GM23338 (cell line): ENCODE data around the gene ZNF469. TPM values are rescaled to one million over a fixed set of nuclear protein-coding genes. Genes with fewer than 3 reads are reported as not detected.

Experiments
- ATAC-seq: fragments of 200-7000 bp; cut with Tn5 transposase; 3 replicates; pipeline ENCODE4 v1.9.1; 2020
- DNase-seq: peaks from one replicate; pipeline ENCODE4 v3.0.0-alpha.2; 2015; ENCODE audit warnings: low spot score
- H2AFZ ChIP-seq: fragments of 200-600 bp; sonication (generic); 2 replicates; pipeline ENCODE4 v1.8.0; 2016; ENCODE audit warnings: antibody characterized with exemption, mild to moderate bottlenecking, moderate library complexity
- H3F3A ChIP-seq: fragments of 200-600 bp; sonication (generic); replicated peaks from 2 replicates; pipeline ENCODE4 v1.8.0; 2017; ENCODE audit warnings: antibody characterized with exemption, mixed run types, low read depth
- H3K27ac ChIP-seq: fragments of 200-600 bp; sonication (generic); 2 replicates; pipeline ENCODE4 v1.6.1; 2016; ENCODE audit warnings: low read depth
- H3K27me3 ChIP-seq: fragments of 200-600 bp; sonication (generic); 2 replicates; pipeline ENCODE4 v1.8.0; 2016; ENCODE audit warnings: mild to moderate bottlenecking, mixed run types, moderate library complexity; ENCODE audit not compliant: insufficient read depth
- H3K36me3 ChIP-seq: fragments of 200-600 bp; sonication (generic); 2 replicates; pipeline ENCODE4 v1.8.0; 2016; ENCODE audit warnings: mild to moderate bottlenecking; ENCODE audit not compliant: insufficient read depth
- H3K4me1 ChIP-seq: fragments of 200-600 bp; sonication (generic); 2 replicates; pipeline ENCODE4 v1.8.0; 2016; ENCODE audit warnings: mild to moderate bottlenecking, moderate library complexity; ENCODE audit not compliant: insufficient read depth
- H3K4me2 ChIP-seq: fragments of 200-600 bp; sonication (generic); 2 replicates; pipeline ENCODE4 v1.7.1; 2017; ENCODE audit warnings: mixed run types
- H3K4me3 ChIP-seq: fragments of 200-600 bp; sonication (generic); 2 replicates; pipeline ENCODE4 v1.6.1; 2016; ENCODE audit warnings: mixed run types
- H3K79me2 ChIP-seq: fragments of 200-600 bp; sonication (generic); replicated peaks from 2 replicates; pipeline ENCODE4 v1.8.0; 2017; ENCODE audit warnings: mild to moderate bottlenecking; ENCODE audit not compliant: insufficient read depth
- H3K9me2 ChIP-seq: fragments of 200-600 bp; sonication (generic); 2 replicates; pipeline ENCODE4 v1.8.0; 2017; ENCODE audit not compliant: insufficient read depth
- H4K20me1 ChIP-seq: fragments of 200-600 bp; sonication (generic); replicated peaks from 2 replicates; pipeline ENCODE4 v1.8.0; 2017; ENCODE audit warnings: mild to moderate bottlenecking; ENCODE audit not compliant: insufficient read depth
- H3K27ac Mint-ChIP-seq: 2 replicates; pipeline ENCODE4 v1.8.0; 2020; ENCODE audit warnings: inconsistent platforms, mild to moderate bottlenecking, moderate library complexity, mixed read lengths
- H3K27me3 Mint-ChIP-seq: 3 replicates; pipeline ENCODE4 v1.8.0; 2022; ENCODE audit warnings: low read depth, mild to moderate bottlenecking, moderate library complexity, mixed read lengths, inconsistent platforms; ENCODE audit not compliant: insufficient read depth, poor library complexity
- H3K36me3 Mint-ChIP-seq: 3 replicates; pipeline ENCODE4 v1.8.0; 2021; ENCODE audit warnings: low read depth, mild to moderate bottlenecking, inconsistent platforms, moderate library complexity, mixed read lengths
- H3K4me1 Mint-ChIP-seq: 3 replicates; pipeline ENCODE4 v1.8.0; 2020; ENCODE audit warnings: mild to moderate bottlenecking, inconsistent platforms, mixed read lengths
- H3K4me3 Mint-ChIP-seq: 3 replicates; pipeline ENCODE4 v1.8.0; 2021; ENCODE audit warnings: moderate library complexity, mild to moderate bottlenecking, inconsistent platforms, mixed read lengths
- H3K9me3 Mint-ChIP-seq: 3 replicates; pipeline ENCODE4 v1.8.0; 2020; ENCODE audit warnings: moderate library complexity, mild to moderate bottlenecking, inconsistent platforms, mixed read lengths
- CREB1 ChIP-seq: fragments of 250-450 bp; sonication (Bioruptor Pico); IDR thresholded peaks from 2 replicates; pipeline ENCODE4 v1.5.0; 2020; ENCODE audit warnings: low read depth, mild to moderate bottlenecking, moderate library complexity
- EZH2 ChIP-seq: fragments of 200-600 bp; sonication (generic); IDR thresholded peaks from one replicate; pipeline ENCODE4 v1.8.0; 2017; ENCODE audit warnings: antibody characterized with exemption, mild to moderate bottlenecking, low read depth; ENCODE audit not compliant: unreplicated experiment
- EZH2phosphoT487 ChIP-seq: fragments of 200-600 bp; sonication (generic); IDR thresholded peaks from one replicate; pipeline ENCODE4 v1.8.1; 2018; ENCODE audit warnings: antibody characterized with exemption; ENCODE audit not compliant: unreplicated experiment
- JUNB ChIP-seq: IDR thresholded peaks from one replicate; pipeline ENCODE4 v1.6.1; 2016; ENCODE audit warnings: antibody characterized with exemption; ENCODE audit not compliant: unreplicated experiment
- NANOG ChIP-seq: IDR thresholded peaks from 2 replicates; pipeline ENCODE4 v1.6.1; 2016; ENCODE audit warnings: antibody characterized with exemption, borderline replicate concordance
- POLR2AphosphoS5 ChIP-seq: IDR thresholded peaks from 2 replicates; pipeline ENCODE4 v1.6.1; 2016; ENCODE audit warnings: antibody characterized with exemption, low read depth
- STAT1 ChIP-seq: IDR thresholded peaks from one replicate; pipeline ENCODE4 v1.6.1; 2016; ENCODE audit warnings: antibody characterized with exemption; ENCODE audit not compliant: unreplicated experiment
- ZNF114 ChIP-seq: fragments of 250-450 bp; sonication (Bioruptor Pico); IDR thresholded peaks from 2 replicates; pipeline ENCODE4 v1.5.0; 2020; ENCODE audit warnings: mild to moderate bottlenecking, moderate library complexity
- ZNF331 ChIP-seq: fragments of 250-450 bp; sonication (Bioruptor Pico); IDR thresholded peaks from 2 replicates; pipeline ENCODE4 v1.5.0; 2020; ENCODE audit warnings: low read depth, mild to moderate bottlenecking, moderate library complexity
- polyA plus RNA-seq: library from polyadenylated mRNA; unstranded; fragments of >200 nt; fragmentation: Nextera tagmentation; extraction: Ambion mirVana; gene quantifications from 2 replicates; pipeline ENCODE4 v1.2.1, GENCODE V29; 2016
- total RNA-seq: library from RNA; depleted of rRNA; stranded (reverse); fragments of >200 nt; shearing (Covaris generic); gene quantifications from 2 replicates; pipeline ENCODE4 v1.2.3, GENCODE V29; 2014
- TF ChIP-seq, protein P1 (sequence below), 2 experiments: fragments of 200-600 bp in 1 of 2; sonication (generic) in 1 of 2; conservative IDR thresholded peaks; 2 replicates each; pipeline versions ENCODE4 v1.5.1 to v1.6.1; 2016 to 2017; ENCODE audit warnings: antibody characterized with exemption in 2 of 2, low read depth in 2 of 2, mild to moderate bottlenecking in 2 of 2, moderate library complexity in 1 of 2
- TF ChIP-seq, protein P2 (sequence below): fragments of 250-450 bp; sonication (Bioruptor Pico); IDR thresholded peaks from 2 replicates; pipeline ENCODE4 v1.5.0; 2020; ENCODE audit warnings: mild to moderate bottlenecking, moderate library complexity
- TF ChIP-seq, protein P3 (sequence below): IDR thresholded peaks from 2 replicates; pipeline ENCODE4 v1.6.1; 2016; ENCODE audit warnings: antibody characterized with exemption
- TF ChIP-seq, protein P4 (sequence below): IDR thresholded peaks from one replicate; pipeline ENCODE4 v1.6.1; 2018; ENCODE audit warnings: antibody characterized with exemption; ENCODE audit not compliant: unreplicated experiment

Gene ZNF469
- total and polyA plus RNA-seq, 2 experiments from 2014 or later = 0.23 to 1.9 TPM

DNA sequence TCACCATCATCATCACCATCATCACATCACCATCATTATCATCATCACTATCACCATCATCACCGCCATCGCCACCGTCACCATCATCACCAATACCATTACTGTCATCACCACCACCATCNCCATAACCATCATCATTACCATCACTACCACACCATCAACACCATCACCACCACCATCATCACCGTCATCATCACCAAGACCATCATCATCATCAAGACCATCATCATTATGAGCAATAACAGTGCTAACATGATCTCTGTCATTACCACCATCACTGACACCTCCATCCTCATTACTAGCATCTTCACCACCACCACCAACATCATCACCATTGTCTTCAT is 16.1 kb upstream of the ZNF469 start:
- no peaks in the 10 kb centered on the region for H3F3A ChIP-seq
- H3K36me3 ChIP-seq = no peaks in the 10 kb centered on the region
- H3K79me2 ChIP-seq = no peaks in the 10 kb centered on the region
- H3K4me3 ChIP-seq = no peak overlapping the region
- TF ChIP-seq, protein P1, sequence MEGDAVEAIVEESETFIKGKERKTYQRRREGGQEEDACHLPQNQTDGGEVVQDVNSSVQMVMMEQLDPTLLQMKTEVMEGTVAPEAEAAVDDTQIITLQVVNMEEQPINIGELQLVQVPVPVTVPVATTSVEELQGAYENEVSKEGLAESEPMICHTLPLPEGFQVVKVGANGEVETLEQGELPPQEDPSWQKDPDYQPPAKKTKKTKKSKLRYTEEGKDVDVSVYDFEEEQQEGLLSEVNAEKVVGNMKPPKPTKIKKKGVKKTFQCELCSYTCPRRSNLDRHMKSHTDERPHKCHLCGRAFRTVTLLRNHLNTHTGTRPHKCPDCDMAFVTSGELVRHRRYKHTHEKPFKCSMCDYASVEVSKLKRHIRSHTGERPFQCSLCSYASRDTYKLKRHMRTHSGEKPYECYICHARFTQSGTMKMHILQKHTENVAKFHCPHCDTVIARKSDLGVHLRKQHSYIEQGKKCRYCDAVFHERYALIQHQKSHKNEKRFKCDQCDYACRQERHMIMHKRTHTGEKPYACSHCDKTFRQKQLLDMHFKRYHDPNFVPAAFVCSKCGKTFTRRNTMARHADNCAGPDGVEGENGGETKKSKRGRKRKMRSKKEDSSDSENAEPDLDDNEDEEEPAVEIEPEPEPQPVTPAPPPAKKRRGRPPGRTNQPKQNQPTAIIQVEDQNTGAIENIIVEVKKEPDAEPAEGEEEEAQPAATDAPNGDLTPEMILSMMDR (conservative IDR thresholded peaks at IDR 0.05; ENCODE audit: low read depth in 2 of 2) = no peak
- TF ChIP-seq ZNF331 (CRISPR knock-in tag) (no peak), ZNF114 (CRISPR knock-in tag) (no peak), EZH2phosphoT487 (no peak), EZH2 (no peak), CREB1 (CRISPR knock-in tag) (no peak), STAT1 (no peak), NANOG (no peak), JUNB (no peak), POLR2AphosphoS5 (no peak)
- TF ChIP-seq, protein P2, sequence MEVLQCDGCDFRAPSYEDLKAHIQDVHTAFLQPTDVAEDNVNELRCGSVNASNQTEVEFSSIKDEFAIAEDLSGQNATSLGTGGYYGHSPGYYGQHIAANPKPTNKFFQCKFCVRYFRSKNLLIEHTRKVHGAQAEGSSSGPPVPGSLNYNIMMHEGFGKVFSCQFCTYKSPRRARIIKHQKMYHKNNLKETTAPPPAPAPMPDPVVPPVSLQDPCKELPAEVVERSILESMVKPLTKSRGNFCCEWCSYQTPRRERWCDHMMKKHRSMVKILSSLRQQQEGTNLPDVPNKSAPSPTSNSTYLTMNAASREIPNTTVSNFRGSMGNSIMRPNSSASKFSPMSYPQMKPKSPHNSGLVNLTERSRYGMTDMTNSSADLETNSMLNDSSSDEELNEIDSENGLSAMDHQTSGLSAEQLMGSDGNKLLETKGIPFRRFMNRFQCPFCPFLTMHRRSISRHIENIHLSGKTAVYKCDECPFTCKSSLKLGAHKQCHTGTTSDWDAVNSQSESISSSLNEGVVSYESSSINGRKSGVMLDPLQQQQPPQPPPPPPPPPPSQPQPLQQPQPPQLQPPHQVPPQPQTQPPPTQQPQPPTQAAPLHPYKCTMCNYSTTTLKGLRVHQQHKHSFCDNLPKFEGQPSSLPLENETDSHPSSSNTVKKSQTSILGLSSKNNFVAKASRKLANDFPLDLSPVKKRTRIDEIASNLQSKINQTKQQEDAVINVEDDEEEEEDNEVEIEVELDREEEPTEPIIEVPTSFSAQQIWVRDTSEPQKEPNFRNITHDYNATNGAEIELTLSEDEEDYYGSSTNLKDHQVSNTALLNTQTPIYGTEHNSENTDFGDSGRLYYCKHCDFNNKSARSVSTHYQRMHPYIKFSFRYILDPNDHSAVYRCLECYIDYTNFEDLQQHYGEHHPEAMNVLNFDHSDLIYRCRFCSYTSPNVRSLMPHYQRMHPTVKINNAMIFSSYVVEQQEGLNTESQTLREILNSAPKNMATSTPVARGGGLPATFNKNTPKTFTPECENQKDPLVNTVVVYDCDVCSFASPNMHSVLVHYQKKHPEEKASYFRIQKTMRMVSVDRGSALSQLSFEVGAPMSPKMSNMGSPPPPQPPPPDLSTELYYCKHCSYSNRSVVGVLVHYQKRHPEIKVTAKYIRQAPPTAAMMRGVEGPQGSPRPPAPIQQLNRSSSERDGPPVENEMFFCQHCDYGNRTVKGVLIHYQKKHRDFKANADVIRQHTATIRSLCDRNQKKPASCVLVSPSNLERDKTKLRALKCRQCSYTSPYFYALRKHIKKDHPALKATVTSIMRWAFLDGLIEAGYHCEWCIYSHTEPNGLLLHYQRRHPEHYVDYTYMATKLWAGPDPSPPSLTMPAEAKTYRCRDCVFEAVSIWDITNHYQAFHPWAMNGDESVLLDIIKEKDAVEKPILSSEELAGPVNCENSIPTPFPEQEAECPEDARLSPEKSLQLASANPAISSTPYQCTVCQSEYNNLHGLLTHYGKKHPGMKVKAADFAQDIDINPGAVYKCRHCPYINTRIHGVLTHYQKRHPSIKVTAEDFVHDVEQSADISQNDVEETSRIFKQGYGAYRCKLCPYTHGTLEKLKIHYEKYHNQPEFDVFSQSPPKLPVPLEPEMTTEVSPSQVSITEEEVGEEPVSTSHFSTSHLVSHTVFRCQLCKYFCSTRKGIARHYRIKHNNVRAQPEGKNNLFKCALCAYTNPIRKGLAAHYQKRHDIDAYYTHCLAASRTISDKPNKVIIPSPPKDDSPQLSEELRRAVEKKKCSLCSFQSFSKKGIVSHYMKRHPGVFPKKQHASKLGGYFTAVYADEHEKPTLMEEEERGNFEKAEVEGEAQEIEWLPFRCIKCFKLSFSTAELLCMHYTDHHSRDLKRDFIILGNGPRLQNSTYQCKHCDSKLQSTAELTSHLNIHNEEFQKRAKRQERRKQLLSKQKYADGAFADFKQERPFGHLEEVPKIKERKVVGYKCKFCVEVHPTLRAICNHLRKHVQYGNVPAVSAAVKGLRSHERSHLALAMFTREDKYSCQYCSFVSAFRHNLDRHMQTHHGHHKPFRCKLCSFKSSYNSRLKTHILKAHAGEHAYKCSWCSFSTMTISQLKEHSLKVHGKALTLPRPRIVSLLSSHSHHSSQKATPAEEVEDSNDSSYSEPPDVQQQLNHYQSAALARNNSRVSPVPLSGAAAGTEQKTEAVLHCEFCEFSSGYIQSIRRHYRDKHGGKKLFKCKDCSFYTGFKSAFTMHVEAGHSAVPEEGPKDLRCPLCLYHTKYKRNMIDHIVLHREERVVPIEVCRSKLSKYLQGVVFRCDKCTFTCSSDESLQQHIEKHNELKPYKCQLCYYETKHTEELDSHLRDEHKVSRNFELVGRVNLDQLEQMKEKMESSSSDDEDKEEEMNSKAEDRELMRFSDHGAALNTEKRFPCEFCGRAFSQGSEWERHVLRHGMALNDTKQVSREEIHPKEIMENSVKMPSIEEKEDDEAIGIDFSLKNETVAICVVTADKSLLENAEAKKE (CRISPR knock-in tag) = no peak
- TF ChIP-seq, protein P3, sequence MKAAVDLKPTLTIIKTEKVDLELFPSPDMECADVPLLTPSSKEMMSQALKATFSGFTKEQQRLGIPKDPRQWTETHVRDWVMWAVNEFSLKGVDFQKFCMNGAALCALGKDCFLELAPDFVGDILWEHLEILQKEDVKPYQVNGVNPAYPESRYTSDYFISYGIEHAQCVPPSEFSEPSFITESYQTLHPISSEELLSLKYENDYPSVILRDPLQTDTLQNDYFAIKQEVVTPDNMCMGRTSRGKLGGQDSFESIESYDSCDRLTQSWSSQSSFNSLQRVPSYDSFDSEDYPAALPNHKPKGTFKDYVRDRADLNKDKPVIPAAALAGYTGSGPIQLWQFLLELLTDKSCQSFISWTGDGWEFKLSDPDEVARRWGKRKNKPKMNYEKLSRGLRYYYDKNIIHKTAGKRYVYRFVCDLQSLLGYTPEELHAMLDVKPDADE = no peak
- TF ChIP-seq, protein P4, sequence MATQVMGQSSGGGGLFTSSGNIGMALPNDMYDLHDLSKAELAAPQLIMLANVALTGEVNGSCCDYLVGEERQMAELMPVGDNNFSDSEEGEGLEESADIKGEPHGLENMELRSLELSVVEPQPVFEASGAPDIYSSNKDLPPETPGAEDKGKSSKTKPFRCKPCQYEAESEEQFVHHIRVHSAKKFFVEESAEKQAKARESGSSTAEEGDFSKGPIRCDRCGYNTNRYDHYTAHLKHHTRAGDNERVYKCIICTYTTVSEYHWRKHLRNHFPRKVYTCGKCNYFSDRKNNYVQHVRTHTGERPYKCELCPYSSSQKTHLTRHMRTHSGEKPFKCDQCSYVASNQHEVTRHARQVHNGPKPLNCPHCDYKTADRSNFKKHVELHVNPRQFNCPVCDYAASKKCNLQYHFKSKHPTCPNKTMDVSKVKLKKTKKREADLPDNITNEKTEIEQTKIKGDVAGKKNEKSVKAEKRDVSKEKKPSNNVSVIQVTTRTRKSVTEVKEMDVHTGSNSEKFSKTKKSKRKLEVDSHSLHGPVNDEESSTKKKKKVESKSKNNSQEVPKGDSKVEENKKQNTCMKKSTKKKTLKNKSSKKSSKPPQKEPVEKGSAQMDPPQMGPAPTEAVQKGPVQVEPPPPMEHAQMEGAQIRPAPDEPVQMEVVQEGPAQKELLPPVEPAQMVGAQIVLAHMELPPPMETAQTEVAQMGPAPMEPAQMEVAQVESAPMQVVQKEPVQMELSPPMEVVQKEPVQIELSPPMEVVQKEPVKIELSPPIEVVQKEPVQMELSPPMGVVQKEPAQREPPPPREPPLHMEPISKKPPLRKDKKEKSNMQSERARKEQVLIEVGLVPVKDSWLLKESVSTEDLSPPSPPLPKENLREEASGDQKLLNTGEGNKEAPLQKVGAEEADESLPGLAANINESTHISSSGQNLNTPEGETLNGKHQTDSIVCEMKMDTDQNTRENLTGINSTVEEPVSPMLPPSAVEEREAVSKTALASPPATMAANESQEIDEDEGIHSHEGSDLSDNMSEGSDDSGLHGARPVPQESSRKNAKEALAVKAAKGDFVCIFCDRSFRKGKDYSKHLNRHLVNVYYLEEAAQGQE = no peak
- no peaks in the 10 kb centered on the region for H4K20me1 ChIP-seq
- Mint-ChIP-seq H3K4me1 (no peaks in the 10 kb centered on the region), H3K36me3 (no peaks in the 10 kb centered on the region), H3K27me3 (no peaks in the 10 kb centered on the region), H3K27ac (no peak overlapping the region), H3K9me3 (peaks cover 20% of the 10 kb centered on the region), H3K4me3 (no peak overlapping the region)
- ATAC-seq = no peak
- no peaks in the 10 kb centered on the region for H3K4me1 ChIP-seq
- H3K9me2 ChIP-seq = no peaks in the 10 kb centered on the region
- no peak overlapping the region for H3K4me2 ChIP-seq
- DNase-seq = no peak
- no peaks in the 10 kb centered on the region for H3K27me3 ChIP-seq
- H2AFZ ChIP-seq = no peak overlapping the region
- no peak overlapping the region for H3K27ac ChIP-seq
